ENCODE measurements around the gene CATSPERZ. TPM values are rescaled to one million over a fixed set of nuclear protein-coding genes. Genes with fewer than 3 reads are reported as not detected.

Gene CATSPERZ
- total and polyA plus RNA-seq, 2 donors (not counting 3 experiments of a cell fraction or from before 2014, with no cell fraction given) = 0.11 TPM; not detected in 1

GRCh38 chr11:64294774-64295173 is 5.4 kb upstream of the CATSPERZ start:
- CTCF ChIA-PET = interaction anchor here (0.7 kb wide), 1 partner anchor 10 kb away, joined by 4 read pairs; the partner anchor contains the start of gene ESRRA

More at GRCh38 chr11:64294774-64295173, 5.4 kb upstream of the CATSPERZ start:
- Histone ChIP-seq H3K4me3 (replicated peaks in 1 of 3; ENCODE audit: insufficient read depth in 1 of 3, low read depth in 1 of 3, low read length in 3 of 3) (no peak overlapping the region), H3K9me1 (replicated peaks; ENCODE audit: control insufficient read depth, extremely low read depth, insufficient read depth, low read length) (no peaks in the 10 kb centered on the region), H3K27ac (ENCODE audit: insufficient read depth, low read depth, low read length) (no peak overlapping the region), H3K9me3 (replicated peaks; ENCODE audit: control insufficient read depth, insufficient read depth, low read length) (no peaks in the 10 kb centered on the region), H4K20me1 (replicated peaks; ENCODE audit: control insufficient read depth, extremely low read depth, insufficient read depth, low read length) (no peaks in the 10 kb centered on the region), H3K4me2 (ENCODE audit: insufficient read depth, low read length) (no peak overlapping the region), H2AFZ (ENCODE audit: low read depth, low read length) (no peak overlapping the region), H3K4me1 (ENCODE audit: control insufficient read depth, extremely low read depth, insufficient read depth, low read length) (peaks cover 5% of the 10 kb centered on the region), H3K27me3 (ENCODE audit: control insufficient read depth in 2 of 2, insufficient read depth in 2 of 2, low read length in 2 of 2) (peaks cover 67 to 90% of the 10 kb centered on the region in 2 experiments), H3K79me2 (ENCODE audit: control insufficient read depth, insufficient read depth, low read length) (no peaks in the 10 kb centered on the region), H3K9ac (replicated peaks; ENCODE audit: extremely low read depth, insufficient read depth, low read length) (no peak overlapping the region), H3K36me3 (ENCODE audit: control insufficient read depth in 2 of 2, extremely low read depth in 1 of 2, insufficient read depth in 2 of 2, low read length in 2 of 2) (no peaks in the 10 kb centered on the region)
- dilution Hi-C loops (cut with MboI; ENCODE audit: extremely low pct_ligation_motif_present, low sequenced_read_pairs) (no loop called here), intact Hi-C loops (cut with micrococcal nuclease) (no loop called here)
- no peak for DNase-seq (ENCODE audit: low read depth, low spot score)
- TF ChIP-seq EZH2 (IDR thresholded peaks at IDR 0.05; ENCODE audit: borderline replicate concordance, low read depth, low read length, severe bottlenecking) (no peak), MYC (IDR thresholded peaks at IDR 0.05; ENCODE audit: low read depth, low read length) (no peak), JUN (IDR thresholded peaks at IDR 0.05; ENCODE audit: borderline replicate concordance, insufficient read depth, insufficient read length, low read depth) (no peak), CTCF (IDR thresholded peaks at IDR 0.05; ENCODE audit: extremely low read depth in 1 of 2, insufficient read depth in 1 of 2, low read depth in 1 of 2, low read length in 2 of 2) (no peak), POLR2A (IDR thresholded peaks at IDR 0.05; ENCODE audit: low read depth, low read length) (no peak), MAX (IDR thresholded peaks at IDR 0.05; ENCODE audit: insufficient read depth, insufficient read length) (no peak), FOS (IDR thresholded peaks at IDR 0.05; ENCODE audit: borderline replicate concordance, insufficient read depth, low read length) (no peak), POLR2AphosphoS5 (IDR thresholded peaks at IDR 0.05; ENCODE audit: insufficient read depth, low read depth, low read length) (no peak), GATA2 (IDR thresholded peaks at IDR 0.05; ENCODE audit: insufficient read depth, insufficient read length, low read depth, low read length) (no peak)
- no peak for FAIRE-seq
- no TSS peak for BruUV-seq (replicated peaks)
- POLR2A ChIA-PET = no interaction called here

All from endothelial cell of umbilical vein (primary cell).